Fibroblast of mammary gland (primary cell): ENCODE measurements around the gene GOLGA6L6.
"Not testable (repeated sequence)": the region's sequence is repeated elsewhere in the genome, so short reads cannot be mapped to it uniquely, and the experiment has no call there.

Source experiments
- DNase-seq: peaks from one replicate; pipeline ENCODE4 v3.0.0-alpha.2; 2010; ENCODE audit warnings: low read depth
- H3K4me3 ChIP-seq: 2 replicates; pipeline ENCODE4 v1.5.1; 2011; ENCODE audit warnings: low read depth, mild to moderate bottlenecking, low read length, moderate library complexity; ENCODE audit not compliant: control insufficient read depth

GOLGA6L6 gene

DNA sequence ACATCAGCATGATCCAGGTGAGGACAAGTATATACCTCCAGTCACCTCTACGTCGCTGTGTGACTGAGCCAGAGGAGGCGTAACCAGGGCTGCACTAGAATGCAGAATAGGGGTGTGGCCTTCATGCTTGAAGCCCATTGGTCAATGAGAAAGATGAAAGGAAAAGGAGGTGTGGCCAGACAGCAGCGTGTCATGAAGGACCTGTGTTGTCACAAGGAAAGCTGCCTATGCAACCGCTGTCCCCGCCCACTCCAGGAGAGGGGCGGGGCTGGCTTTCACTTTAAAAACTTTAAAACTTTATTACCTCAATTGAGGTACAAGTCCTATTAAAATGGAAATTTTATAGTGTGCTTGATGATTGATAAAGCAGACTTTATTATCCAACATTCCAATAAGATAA is at the start of gene GOLGA6L6:
Gene GOLGA6L6, minus strand, starts transcription at position 101 of the 400 bp plus-strand sequence. Its CDS starts 91 bp downstream, at position 10.
- not testable (repeated sequence) for H3K4me3 ChIP-seq, DNase-seq

GRCh38 chr15:20590069-20590468 is 48.5 kb upstream of the GOLGA6L6 start:
- not testable (repeated sequence) for DNase-seq, H3K4me3 ChIP-seq

DNA sequence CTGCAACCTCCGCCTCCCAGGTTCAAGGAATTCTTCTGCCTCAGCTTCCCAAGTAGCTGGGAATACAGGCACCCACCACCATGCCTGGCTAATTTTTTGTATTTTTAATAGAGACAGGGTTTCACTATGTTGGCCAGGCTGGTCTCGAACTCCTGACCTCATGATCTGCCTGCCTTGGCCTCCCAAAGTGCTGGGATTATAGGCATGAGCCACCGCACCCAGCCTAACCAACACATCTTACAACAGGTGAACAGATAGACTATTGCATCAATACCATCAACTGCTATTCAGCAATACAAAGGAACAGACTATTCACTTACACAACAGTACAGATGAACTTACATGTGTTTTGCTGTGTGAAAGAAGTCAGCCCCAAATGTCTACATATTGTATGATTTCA is 45.2 kb upstream of the GOLGA6L6 start:
- H3K4me3 ChIP-seq, DNase-seq: not testable (repeated sequence)

DNA sequence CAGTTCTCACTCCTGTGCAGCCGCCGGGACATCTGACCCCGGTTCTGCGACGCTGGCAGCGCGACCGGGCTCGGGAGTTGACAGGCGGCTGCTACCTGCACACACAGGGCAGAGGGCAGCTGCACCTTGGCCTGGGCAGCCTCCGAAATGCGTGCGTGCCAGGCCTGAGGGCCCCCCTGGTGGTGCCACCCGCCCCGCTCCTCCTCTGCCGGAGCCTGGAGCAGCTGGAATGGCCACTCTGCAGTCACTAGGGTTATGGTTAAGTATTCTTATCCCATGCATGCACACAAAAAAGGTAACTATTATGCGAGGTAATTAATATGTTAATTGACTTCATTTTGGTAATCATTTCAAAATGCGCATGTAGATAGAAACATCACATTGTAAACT is 41.1 kb upstream of the GOLGA6L6 start:
- not testable (repeated sequence) for H3K4me3 ChIP-seq, DNase-seq

- DNase-seq, H3K4me3 ChIP-seq: not testable (repeated sequence)
These were observed 40.6 kb upstream of the GOLGA6L6 start for GRCh38 chr15:20582109-20582725.

DNA sequence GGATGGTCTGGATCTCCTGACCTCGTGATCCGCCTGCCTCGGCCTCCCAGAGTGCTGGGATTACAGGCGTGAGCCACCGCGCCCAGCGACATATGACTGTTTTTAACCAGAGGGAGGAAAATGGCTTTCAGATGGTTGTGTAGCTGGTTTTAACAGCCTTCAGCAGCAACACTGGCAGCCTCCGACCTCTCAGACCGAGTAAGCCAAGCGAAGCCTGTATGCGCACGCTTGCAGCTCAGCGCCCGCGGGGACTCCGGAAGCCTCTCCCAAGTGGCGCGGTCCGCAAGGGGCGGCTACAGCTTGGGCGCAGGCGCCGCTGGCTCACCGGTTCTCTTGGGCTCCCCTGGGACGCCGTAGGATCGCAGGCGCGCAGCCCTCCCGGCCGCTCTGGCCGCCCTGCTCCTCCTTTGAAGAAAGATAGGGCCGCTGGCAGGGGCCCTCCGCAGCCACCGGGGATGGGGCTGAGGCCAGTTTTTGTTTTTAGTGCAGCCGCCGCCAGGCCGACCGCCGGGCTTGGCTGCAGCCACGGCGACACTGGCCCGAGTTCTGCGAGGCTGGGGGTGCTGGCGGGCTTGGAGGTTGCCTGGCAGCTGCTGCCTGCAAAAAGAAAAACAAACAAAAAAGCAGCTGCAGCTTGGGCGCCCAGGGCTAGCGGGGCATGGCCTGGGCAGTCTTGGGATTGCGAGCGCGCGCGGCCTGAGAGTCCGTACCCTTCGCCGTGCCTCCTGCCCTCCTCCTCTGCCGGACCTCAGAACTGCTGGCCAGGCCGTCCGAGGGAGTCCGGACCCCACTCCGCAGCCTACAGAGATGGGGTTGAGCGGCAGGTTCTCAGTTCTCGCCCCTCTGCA is 39.9 kb upstream of the GOLGA6L6 start:
- DNase-seq, H3K4me3 ChIP-seq: not testable (repeated sequence)

DNA sequence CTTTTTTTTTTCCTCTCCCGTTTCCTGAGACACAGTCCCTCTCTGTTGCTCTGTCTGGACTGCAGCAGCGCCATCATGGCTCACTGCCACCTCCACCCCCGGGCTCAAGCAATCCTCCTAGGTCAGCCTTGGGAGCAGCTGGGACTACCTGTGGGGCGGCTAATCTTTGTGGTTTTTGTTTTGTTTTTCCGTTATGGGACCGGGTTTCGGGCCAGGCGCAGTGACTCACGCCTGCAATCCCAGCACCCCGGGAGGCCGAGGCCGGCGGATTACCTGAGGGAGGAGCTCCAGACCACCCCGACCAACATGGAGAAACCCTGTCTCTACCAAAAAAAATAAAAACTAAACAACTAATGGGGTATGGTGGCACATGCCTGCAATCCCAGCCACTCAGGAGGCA is 38.1 kb upstream of the GOLGA6L6 start:
- not testable (repeated sequence) for H3K4me3 ChIP-seq, DNase-seq

- DNase-seq = not testable (repeated sequence)
These were observed 9.7 kb upstream of the GOLGA6L6 start for GRCh38 chr15:20551289-20551688.

GRCh38 chr15:20505926-20506658 is 35.5 kb downstream of the GOLGA6L6 start:
- DNase-seq, H3K4me3 ChIP-seq: not testable (repeated sequence)

More at GRCh38 chr15:20551289-20551688, 9.7 kb upstream of the GOLGA6L6 start:
- H3K4me3 ChIP-seq = not testable (repeated sequence)

GRCh38 chr15:20502839-20503238 is 38.8 kb downstream of the GOLGA6L6 start:
- DNase-seq, H3K4me3 ChIP-seq: not testable (repeated sequence)

- DNase-seq, H3K4me3 ChIP-seq: not testable (repeated sequence)
These were observed 39.9 kb downstream of the GOLGA6L6 start for GRCh38 chr15:20501512-20502222.

DNA sequence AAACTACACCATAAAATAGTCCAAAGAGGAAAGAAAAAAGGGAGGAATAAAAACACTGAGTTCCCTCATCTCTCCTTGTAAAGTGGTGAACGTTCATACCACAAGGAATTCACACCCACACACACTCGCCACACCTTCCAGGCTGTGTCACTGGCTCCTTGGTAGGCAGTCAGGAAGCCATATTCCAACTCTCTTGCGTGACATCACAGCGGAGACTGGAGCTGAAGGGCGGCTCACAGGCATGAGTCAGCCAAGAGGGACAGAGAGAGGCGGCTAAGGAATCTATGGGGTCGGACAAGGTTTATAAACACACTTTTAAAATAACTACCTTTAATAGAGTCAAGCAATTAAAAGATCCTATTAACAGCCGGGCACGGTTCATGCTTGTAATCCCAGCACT is 43.8 kb downstream of the GOLGA6L6 start:
- not testable (repeated sequence) for H3K4me3 ChIP-seq, DNase-seq

GRCh38 chr15:20493035-20493434 is 48.6 kb downstream of the GOLGA6L6 start:
- DNase-seq, H3K4me3 ChIP-seq: not testable (repeated sequence)

- H3K4me3 ChIP-seq, DNase-seq: not testable (repeated sequence)
These were observed 49.0 kb downstream of the GOLGA6L6 start for GRCh38 chr15:20492598-20492997.

DNA sequence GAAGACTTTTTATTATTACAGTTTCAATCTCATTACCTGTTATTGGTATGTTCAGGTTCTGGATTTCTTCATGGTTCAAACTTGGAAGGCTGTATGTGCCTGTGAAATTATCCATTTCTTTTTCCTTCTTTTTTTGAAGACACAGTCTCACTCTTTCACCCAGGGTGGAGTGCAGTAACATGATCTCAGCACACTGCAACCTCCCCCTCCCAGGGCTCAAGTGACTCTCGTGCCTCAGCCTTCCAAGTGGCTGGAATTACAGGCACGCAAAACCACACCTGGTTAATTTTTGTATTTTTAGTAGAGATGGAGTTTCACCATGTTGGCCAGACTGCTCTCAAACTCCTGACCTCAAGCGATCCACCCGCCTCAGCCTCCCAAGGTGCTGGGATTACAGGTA is 52.3 kb downstream of the GOLGA6L6 start:
- not testable (repeated sequence) for DNase-seq, H3K4me3 ChIP-seq
